ENCODE measurements around the gene CCDC158.

DNA sequence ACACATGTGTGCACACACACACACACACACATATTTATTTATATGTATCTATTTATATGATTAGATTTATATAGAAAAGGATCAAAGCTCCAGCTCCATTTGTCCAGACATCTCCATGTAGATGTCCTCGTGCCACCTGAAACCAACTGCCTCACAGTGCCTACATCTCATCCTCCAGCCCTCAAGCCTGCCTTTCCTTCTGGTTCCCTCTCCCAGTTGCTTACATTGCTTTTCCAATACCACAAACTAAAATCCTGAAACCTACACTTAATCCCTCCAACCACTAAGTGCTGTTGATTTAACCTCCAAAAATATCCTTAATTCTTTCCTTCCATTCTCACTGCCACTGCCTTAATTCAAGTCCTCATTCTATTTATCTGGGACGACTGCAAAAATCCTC lies 63.0 kb downstream of the CCDC158 start:
- TF ChIP-seq, protein P1, sequence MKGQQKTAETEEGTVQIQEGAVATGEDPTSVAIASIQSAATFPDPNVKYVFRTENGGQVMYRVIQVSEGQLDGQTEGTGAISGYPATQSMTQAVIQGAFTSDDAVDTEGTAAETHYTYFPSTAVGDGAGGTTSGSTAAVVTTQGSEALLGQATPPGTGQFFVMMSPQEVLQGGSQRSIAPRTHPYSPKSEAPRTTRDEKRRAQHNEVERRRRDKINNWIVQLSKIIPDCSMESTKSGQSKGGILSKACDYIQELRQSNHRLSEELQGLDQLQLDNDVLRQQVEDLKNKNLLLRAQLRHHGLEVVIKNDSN (IDR thresholded peaks at IDR 0.05) = no peak
- TF ChIP-seq CEBPB (IDR thresholded peaks at IDR 0.05) (no peak), RAD21 (IDR thresholded peaks at IDR 0.05; ENCODE audit: low read depth) (no peak), EGR1 (IDR thresholded peaks at IDR 0.05) (no peak), TAF1 (IDR thresholded peaks at IDR 0.05; ENCODE audit: low read depth) (no peak), CREB1 (IDR thresholded peaks at IDR 0.05; ENCODE audit: low read depth) (no peak)
